HepG2 (cell line): ENCODE measurements around the gene TAB2. TPM values are rescaled to one million over a fixed set of nuclear protein-coding genes. Genes with fewer than 3 reads are reported as not detected.

Source experiments
- DPF2 ChIP-seq: sonication (generic); formaldehyde crosslinking; IDR thresholded peaks from 2 replicates; pipeline ENCODE4 v1.4.0; 2020; ENCODE audit warnings: mild to moderate bottlenecking, low read depth, missing genetic modification reagents, borderline replicate concordance
- DRAP1 ChIP-seq: IDR thresholded peaks from 2 replicates; pipeline ENCODE4 v1.6.1; 2016; ENCODE audit warnings: missing genetic modification reagents, missing compliant biosample characterization
- HHEX ChIP-seq: IDR thresholded peaks from 2 replicates; pipeline ENCODE4 v1.6.1; 2016; ENCODE audit warnings: control low read depth
- HMGA1 ChIP-seq: sonication (generic); formaldehyde crosslinking; conservative IDR thresholded peaks from 2 replicates; pipeline ENCODE4 v1.4.0; 2020; ENCODE audit warnings: missing genetic modification reagents
- KLF16 ChIP-seq, 2 experiments: sonication (generic) in 1 of 2; formaldehyde crosslinking in 1 of 2; IDR thresholded peaks; 2 replicates each; pipeline versions ENCODE4 v1.6.1 to v1.8.0; 2016 to 2023; ENCODE audit warnings: missing genetic modification reagents in 2 of 2, missing compliant biosample characterization in 1 of 2
- KMT2A ChIP-seq: sonication (generic); formaldehyde crosslinking; IDR thresholded peaks from 2 replicates; pipeline ENCODE4 v1.4.0; 2020; ENCODE audit warnings: missing genetic modification reagents
- MNT ChIP-seq: fragments of 450-650 bp; IDR thresholded peaks from 2 replicates; pipeline ENCODE4 v1.6.1; 2016
- PLSCR1 ChIP-seq: sonication (generic); formaldehyde crosslinking; IDR thresholded peaks from 2 replicates; pipeline ENCODE4 v1.5.0; 2020; ENCODE audit warnings: missing genetic modification reagents, mild to moderate bottlenecking, borderline replicate concordance
- POLR2AphosphoS2 ChIP-seq: IDR thresholded peaks from 2 replicates; pipeline ENCODE4 v1.6.1; 2011; ENCODE audit warnings: low read depth, low read length, improper control_type of control experiment
- RERE ChIP-seq: IDR thresholded peaks from 2 replicates; pipeline ENCODE4 v1.6.1; 2016; ENCODE audit warnings: low read depth, missing genetic modification reagents, missing compliant biosample characterization
- TAF15 ChIP-seq: fragments of 200-400 bp; formaldehyde crosslinking; IDR thresholded peaks from one replicate; pipeline ENCODE4 v1.6.1; 2018; ENCODE audit warnings: mild to moderate bottlenecking, low read depth, low read length; ENCODE audit not compliant: poor library complexity, severe bottlenecking
- ZNF136 ChIP-seq: sonication (generic); formaldehyde crosslinking; IDR thresholded peaks from 2 replicates; pipeline ENCODE4 v1.8.1; 2022; ENCODE audit warnings: low read depth, mild to moderate bottlenecking, moderate library complexity, missing genetic modification reagents
- ZNF232 ChIP-seq: sonication (generic); formaldehyde crosslinking; IDR thresholded peaks from 2 replicates; pipeline ENCODE4 v1.4.0; 2020; ENCODE audit warnings: missing genetic modification reagents, borderline replicate concordance
- ZNF3 ChIP-seq: IDR thresholded peaks from 2 replicates; pipeline ENCODE4 v1.7.0; 2017; ENCODE audit warnings: inconsistent platforms
- ZNF317 ChIP-seq: sonication (generic); formaldehyde crosslinking; IDR thresholded peaks from 2 replicates; pipeline ENCODE4 v1.5.0; 2020; ENCODE audit warnings: mild to moderate bottlenecking, missing genetic modification reagents
- ZNF496 ChIP-seq: sonication (generic); formaldehyde crosslinking; IDR thresholded peaks from 2 replicates; pipeline ENCODE4 v1.8.1; 2023; ENCODE audit warnings: mild to moderate bottlenecking, moderate library complexity, missing genetic modification reagents; ENCODE audit not compliant: insufficient replicate concordance
- ZNF501 ChIP-seq: sonication (generic); formaldehyde crosslinking; IDR thresholded peaks from 2 replicates; pipeline ENCODE4 v1.5.1; 2020; ENCODE audit warnings: mild to moderate bottlenecking, moderate library complexity, missing genetic modification reagents
- ZNF550 ChIP-seq: sonication (generic); formaldehyde crosslinking; IDR thresholded peaks from 2 replicates; pipeline ENCODE4 v1.4.0; 2020; ENCODE audit warnings: mild to moderate bottlenecking, missing genetic modification reagents, borderline replicate concordance
- ZNF644 ChIP-seq: IDR thresholded peaks from 2 replicates; pipeline ENCODE4 v1.6.1; 2016; ENCODE audit warnings: low read depth
- polyA plus RNA-seq, 8 experiments: library from polyadenylated mRNA; depleted of rRNA in 3 of 8; stranded (reverse) in 7 of 8; unstranded in 1 of 8; fragments of >200 nt; fragmentation: Illumina TruSeq in 4 of 8; extraction: Trizol in 4 of 8; gene quantifications; 2 replicates each; pipeline versions ENCODE4 v1.2.1 to v1.2.3, GENCODE V29; 2011 to 2016; ENCODE audit warnings: low read depth in 4 of 8, missing spikeins in 1 of 8, mixed read lengths in 1 of 8; ENCODE audit not compliant: insufficient read depth in 1 of 8
- total RNA-seq, 5 experiments: library from RNA; depleted of rRNA; stranded (reverse); fragments of >200 nt; fragmentation: Illumina TruSeq; extraction: Trizol; gene quantifications; 2 replicates each; pipeline ENCODE4 v1.2.3, GENCODE V29; 2016; ENCODE audit warnings: low read depth in 1 of 5
- TF ChIP-seq, protein P1 (sequence below): sonication (generic); formaldehyde crosslinking; conservative IDR thresholded peaks from 2 replicates; pipeline ENCODE4 v1.4.0; 2020; ENCODE audit warnings: missing genetic modification reagents

Gene TAB2
- total and polyA plus RNA-seq, 2 of the 13 experiments (the other 11 are each of a cell fraction or from before 2014, with no cell fraction given), result 23.7 to 50.2 TPM

DNA sequence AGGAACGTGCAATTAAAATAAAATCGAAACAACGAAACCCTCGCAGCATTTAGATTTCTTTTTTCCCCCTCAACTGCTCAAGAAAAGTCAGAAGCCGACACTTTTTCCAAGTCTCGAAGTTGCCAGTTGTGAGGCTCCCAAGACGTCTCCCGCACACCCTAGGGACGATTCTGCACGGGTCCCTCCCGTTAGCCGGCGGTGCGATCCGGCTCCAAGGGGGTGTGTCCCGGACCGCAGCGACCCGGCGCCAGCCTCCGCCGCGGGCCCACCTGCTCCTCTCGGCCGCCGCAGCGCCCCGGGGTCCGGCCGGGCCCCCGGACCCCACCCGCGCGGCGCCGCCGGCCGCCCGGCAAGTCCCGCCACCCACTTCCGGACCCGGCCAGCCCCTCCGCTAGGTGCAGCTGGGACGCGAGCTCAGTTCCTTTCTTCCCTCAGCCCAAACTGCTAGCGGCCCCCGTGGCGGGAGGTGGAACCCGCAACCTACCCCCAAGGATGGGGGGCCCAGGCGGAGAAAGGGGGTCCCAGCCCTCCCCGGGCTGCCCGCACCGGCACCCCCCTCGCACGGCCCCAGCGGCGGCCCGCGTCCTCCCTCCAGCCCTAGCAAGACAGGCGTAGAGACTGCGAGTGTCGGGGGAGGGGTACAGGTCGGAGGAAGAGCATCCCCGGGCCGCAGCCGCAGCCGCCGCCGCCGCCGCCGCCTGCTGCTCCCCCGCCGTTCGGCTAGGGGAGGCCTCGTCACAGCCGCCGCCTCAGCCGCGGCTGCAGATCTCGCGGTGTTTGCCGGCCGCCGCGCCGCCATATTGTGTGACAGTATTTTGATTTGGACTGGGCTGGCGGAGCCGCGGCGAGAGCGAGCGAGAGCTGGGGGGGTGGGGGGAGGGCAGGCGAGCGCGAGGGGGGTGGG lies 520 bp upstream of the TAB2 start (continued):
- no peak for TF ChIP-seq MNT
- no peak for TF ChIP-seq PLSCR1 (CRISPR knock-in tag)
- peak; percentile 63; the same call in 1 of the 2 replicates for TF ChIP-seq ZNF550 (CRISPR knock-in tag)
- no peak for TF ChIP-seq POLR2AphosphoS2
- peak in 1 of 2 experiments; percentile 73; a peak in 2 of 4 replicates for TF ChIP-seq KLF16 (CRISPR knock-in tag; IDR thresholded peaks at IDR 0.05)
- TF ChIP-seq ZNF3, result no peak
- TF ChIP-seq HMGA1 (CRISPR knock-in tag), result no peak
- peak; percentile 64; the same call in 1 of the 2 replicates for TF ChIP-seq DRAP1 (CRISPR knock-in tag)
- TF ChIP-seq KMT2A (CRISPR knock-in tag), result peak; percentile 31; the same call in 1 of the 2 replicates
- TF ChIP-seq, protein P1, sequence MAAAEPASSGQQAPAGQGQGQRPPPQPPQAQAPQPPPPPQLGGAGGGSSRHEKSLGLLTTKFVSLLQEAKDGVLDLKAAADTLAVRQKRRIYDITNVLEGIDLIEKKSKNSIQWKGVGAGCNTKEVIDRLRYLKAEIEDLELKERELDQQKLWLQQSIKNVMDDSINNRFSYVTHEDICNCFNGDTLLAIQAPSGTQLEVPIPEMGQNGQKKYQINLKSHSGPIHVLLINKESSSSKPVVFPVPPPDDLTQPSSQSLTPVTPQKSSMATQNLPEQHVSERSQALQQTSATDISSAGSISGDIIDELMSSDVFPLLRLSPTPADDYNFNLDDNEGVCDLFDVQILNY (CRISPR knock-in tag), result 0 out of 2 replicates have a peak, but pooled peaks have one; percentile 39
- TF ChIP-seq ZNF496 (CRISPR knock-in tag), result no peak
- no peak for TF ChIP-seq ZNF136
- no peak for TF ChIP-seq ZNF317 (CRISPR knock-in tag)
- no peak for TF ChIP-seq TAF15
- TF ChIP-seq HHEX (CRISPR knock-in tag), result no peak
- TF ChIP-seq ZNF501, result peak; percentile 66; the same call in 1 of the 2 replicates
- TF ChIP-seq ZNF232 (CRISPR knock-in tag), result no peak
- no peak for TF ChIP-seq ZNF644 (CRISPR knock-in tag)
- no peak for TF ChIP-seq RERE (CRISPR knock-in tag)
- TF ChIP-seq DPF2 (CRISPR knock-in tag), result no peak
